Central memory CD8-positive, alpha-beta T cell (primary cell): ENCODE measurements around the gene NTN1.
"Not testable (repeated sequence)": the region's sequence is repeated elsewhere in the genome, so short reads cannot be mapped to it uniquely, and the experiment has no call there.

Experiments used
- ATAC-seq: fragments of 150-1000 bp; cut with Tn5 transposase; replicated peaks from 2 replicates; pipeline ENCODE4 v1.10.0; 2022; ENCODE audit warnings: mild to moderate bottlenecking, moderate FRiP score, moderate number of reproducible peaks; ENCODE audit not compliant: poor library complexity, severe bottlenecking; ENCODE audit errors: extremely low read depth
- DNase-seq, 2 donors: peaks; one replicate each; pipeline ENCODE4 v3.0.0; 2021; ENCODE audit warnings: low spot score in 2 of 2
- H3K27ac Mint-ChIP-seq: one replicate; pipeline ENCODE4 v1.8.0; 2022; ENCODE audit warnings: low read depth, mild to moderate bottlenecking, moderate library complexity, mixed read lengths
- H3K27me3 Mint-ChIP-seq: one replicate; pipeline ENCODE4 v1.8.0; 2022; ENCODE audit warnings: mixed read lengths
- H3K36me3 Mint-ChIP-seq: one replicate; pipeline ENCODE4 v1.8.0; 2022; ENCODE audit warnings: mild to moderate bottlenecking, moderate library complexity, mixed read lengths; ENCODE audit not compliant: insufficient read depth
- H3K4me1 Mint-ChIP-seq: one replicate; pipeline ENCODE4 v1.8.0; 2022; ENCODE audit warnings: mixed read lengths
- H3K4me3 Mint-ChIP-seq: one replicate; pipeline ENCODE4 v1.8.0; 2022; ENCODE audit warnings: mild to moderate bottlenecking, moderate library complexity, mixed read lengths
- H3K9me3 Mint-ChIP-seq: one replicate; pipeline ENCODE4 v1.8.0; 2022; ENCODE audit warnings: mixed read lengths

The NTN1 gene

DNA sequence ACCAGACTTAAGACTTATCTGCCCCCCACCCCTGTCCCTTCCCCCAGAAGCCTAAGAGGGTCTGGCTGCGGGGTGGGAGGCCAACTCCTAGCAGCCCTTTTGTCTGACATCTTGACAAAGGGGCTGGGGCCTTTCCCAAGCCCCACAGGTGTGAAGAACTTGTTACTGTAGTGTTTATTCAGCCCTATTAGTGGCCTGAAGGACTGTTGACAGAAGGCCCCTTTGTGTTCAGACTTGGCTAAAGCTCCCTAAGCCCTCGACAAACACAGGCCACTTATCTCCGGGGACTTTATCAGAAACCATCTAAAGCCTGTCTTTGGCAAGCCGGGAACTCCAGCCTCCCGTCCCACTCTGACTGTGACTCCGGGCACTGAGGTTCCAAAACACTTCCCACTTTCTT, 129.8 kb downstream of the NTN1 start:
- Mint-ChIP-seq H3K36me3 (no peaks in the 10 kb centered on the region), H3K4me3 (no peak overlapping the region), H3K27me3 (peaks cover 49% of the 10 kb centered on the region), H3K27ac (no peak overlapping the region), H3K9me3 (no peaks in the 10 kb centered on the region), H3K4me1 (no peaks in the 10 kb centered on the region)
- DNase-seq (no peak), ATAC-seq (no peak)

DNA sequence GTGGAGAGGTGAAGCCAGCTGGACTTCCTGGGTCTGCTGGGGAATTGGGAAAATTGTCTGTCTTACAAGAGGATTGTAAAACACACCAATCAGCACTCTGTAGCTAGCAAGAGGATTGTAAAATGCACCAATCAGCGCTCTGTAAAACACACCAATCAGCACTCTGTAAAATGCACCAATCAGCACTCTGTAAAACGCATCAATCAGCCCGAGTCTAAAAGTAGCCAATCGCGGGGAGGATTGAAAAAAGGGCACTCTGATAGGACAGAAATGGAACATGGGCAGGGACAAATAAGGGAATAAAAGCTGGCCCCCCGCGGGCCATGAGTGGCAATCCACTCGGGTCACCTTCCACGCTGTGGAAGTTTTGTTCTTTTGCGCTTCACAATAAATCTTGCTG, 130.4 kb downstream of the NTN1 start:
- H3K9me3 Mint-ChIP-seq, H3K27ac Mint-ChIP-seq, H3K36me3 Mint-ChIP-seq, H3K4me3 Mint-ChIP-seq, DNase-seq, ATAC-seq, H3K4me1 Mint-ChIP-seq: not testable (repeated sequence)
- H3K27me3 Mint-ChIP-seq: peaks cover 49% of the 10 kb centered on the region

DNA sequence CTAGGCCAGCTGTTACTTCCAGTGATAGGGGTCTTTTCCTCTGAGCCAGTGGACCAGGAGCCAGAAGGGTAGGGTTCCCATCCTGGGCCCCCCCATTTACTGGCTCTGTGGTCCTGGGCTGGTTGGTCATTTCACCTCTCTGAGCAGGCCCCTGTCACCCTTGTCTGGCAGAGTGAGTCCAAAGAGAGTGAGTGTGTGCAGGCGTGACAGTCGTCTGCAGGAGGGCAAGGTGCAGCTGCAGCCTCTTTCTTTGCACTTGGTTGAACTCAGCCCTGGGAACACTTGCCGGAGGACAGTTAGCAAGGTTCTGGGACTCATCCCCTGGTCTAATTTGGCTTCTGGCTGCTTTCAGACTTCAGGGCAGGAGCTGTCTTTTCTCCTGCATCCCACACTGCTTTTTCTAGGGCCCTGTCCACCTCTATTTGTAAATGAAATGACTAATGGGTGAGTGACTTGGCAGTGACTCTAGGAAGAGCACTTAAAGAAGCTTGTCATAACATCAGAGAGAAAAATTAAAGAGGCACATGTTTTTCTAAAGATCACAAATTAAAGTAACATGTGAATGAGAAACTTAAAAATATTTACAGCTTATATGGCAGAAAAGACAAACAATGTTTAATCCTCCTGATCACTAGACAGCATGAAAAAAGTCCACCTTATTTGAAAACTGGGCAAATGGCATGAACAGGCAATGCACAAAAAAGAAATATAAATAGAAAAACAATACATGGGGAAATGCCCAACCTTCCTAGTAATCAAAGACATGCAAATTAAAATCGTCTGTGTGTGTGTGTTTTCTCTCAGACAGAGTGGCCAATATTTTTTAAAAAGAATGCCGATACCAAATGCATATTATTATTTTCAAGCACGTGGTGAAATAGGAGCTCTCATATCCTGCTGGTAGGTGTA, 137.5 kb downstream of the NTN1 start:
- Mint-ChIP-seq H3K4me3 (no peak overlapping the region), H3K4me1 (no peaks in the 10 kb centered on the region), H3K27me3 (peaks cover 37% of the 10 kb centered on the region), H3K9me3 (no peaks in the 10 kb centered on the region), H3K27ac (no peak overlapping the region), H3K36me3 (no peaks in the 10 kb centered on the region)
- ATAC-seq (no peak), DNase-seq (no peak)

DNA sequence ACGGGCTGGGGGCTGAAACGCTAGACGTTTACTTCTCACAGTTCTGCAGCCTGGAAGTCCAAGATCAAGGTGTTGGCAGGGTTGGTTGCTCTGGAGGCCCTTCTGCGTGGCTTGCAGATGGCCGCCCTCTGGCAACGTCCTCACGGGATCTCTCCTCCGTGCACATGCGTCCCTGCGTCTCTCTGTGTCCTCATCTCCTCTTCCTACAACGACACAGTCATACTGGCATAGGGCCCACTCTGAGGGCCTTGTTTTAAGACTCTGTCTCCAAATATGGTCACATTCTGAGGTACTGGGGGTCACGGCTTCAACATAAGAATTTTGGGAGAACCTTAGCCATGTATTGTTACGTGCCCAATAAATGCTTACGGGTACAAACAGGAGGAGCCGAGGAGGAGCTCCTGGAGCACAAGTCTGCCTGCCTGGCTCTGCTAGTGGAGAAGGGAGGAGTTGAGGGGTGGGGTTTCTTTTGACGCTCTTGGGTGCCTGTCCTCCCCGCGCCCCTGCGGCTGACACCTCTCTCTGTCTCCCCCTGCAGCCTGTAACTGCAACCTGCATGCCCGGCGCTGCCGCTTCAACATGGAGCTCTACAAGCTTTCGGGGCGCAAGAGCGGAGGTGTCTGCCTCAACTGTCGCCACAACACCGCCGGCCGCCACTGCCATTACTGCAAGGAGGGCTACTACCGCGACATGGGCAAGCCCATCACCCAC, 141.1 kb downstream of the NTN1 start:
- ATAC-seq (no peak), DNase-seq (no peak)
- no peaks in the 10 kb centered on the region for H3K9me3 Mint-ChIP-seq
- no peaks in the 10 kb centered on the region for H3K4me1 Mint-ChIP-seq
- H3K27me3 Mint-ChIP-seq: peaks cover 37% of the 10 kb centered on the region
- no peak overlapping the region for H3K4me3 Mint-ChIP-seq
- H3K36me3 Mint-ChIP-seq: no peaks in the 10 kb centered on the region
- H3K27ac Mint-ChIP-seq: no peak overlapping the region

DNA sequence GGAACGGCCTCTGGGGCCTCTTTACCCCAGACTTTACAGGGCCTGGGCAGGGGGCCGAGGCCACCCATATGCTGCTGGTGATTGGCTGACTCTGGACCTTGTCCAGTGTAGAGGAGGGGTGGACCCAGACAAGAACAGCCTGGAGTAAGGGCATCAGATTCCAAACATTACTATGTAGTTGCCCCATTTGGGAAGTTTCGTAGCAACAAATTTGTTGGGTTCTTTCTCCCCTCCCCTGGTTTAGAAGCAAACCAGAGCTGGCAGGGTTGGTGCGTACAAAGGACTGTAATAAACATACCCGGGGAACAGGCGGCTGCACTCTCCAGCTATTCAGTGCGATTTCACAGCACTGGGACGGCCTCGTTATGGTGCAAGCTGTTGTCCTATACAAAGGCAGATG, 145.5 kb downstream of the NTN1 start:
- H3K36me3 Mint-ChIP-seq: no peaks in the 10 kb centered on the region
- no peaks in the 10 kb centered on the region for H3K4me1 Mint-ChIP-seq
- no peaks in the 10 kb centered on the region for H3K9me3 Mint-ChIP-seq
- DNase-seq (no peak), ATAC-seq (no peak)
- no peak overlapping the region for H3K4me3 Mint-ChIP-seq
- H3K27me3 Mint-ChIP-seq: peaks cover 53% of the 10 kb centered on the region
- H3K27ac Mint-ChIP-seq: no peak overlapping the region

DNA sequence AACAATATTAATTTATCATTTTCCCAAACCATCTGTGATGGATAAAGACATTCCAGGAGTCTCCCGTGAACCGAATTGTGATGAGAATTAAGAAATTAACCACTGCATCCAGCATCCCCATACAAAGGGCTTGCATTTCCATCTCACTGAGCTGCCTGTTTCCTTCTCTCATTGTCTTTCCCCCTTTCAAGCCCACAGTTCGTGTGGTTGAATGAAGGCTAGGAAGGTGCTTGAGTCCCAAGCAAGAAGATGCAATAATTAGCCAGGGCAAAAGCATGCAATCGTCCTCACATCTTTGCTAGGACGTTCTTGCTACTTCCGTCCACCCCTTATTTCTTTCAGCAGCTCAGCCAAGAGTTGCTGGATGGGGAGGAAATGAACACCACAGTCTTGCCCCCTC, 146.1 kb downstream of the NTN1 start:
- no peak overlapping the region for H3K4me3 Mint-ChIP-seq
- H3K36me3 Mint-ChIP-seq: no peaks in the 10 kb centered on the region
- H3K27me3 Mint-ChIP-seq: peaks cover 47% of the 10 kb centered on the region
- DNase-seq: no peak
- no peak for ATAC-seq
- H3K27ac Mint-ChIP-seq: no peak overlapping the region
- no peaks in the 10 kb centered on the region for H3K9me3 Mint-ChIP-seq
- H3K4me1 Mint-ChIP-seq: no peaks in the 10 kb centered on the region

DNA sequence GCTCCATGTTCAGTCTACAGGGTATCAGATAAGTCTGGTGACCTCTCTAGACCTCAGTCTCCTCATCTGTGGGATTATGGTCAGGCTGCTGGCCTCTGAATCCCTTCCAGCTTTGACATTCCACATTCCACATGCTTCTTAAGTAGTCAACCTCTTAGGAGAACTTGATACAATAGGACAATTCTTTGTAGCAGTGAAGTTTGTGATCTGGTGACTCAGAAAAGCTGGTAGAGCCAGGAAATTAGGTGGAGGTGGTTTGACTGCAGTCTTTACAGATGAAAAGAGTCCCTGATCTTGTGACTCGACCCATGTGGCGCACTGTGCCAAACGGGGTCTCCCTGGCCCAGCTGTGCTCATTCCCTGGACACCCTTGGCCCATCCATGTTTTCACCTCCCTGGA, 147.8 kb downstream of the NTN1 start:
- ATAC-seq: no peak
- H3K9me3 Mint-ChIP-seq: no peaks in the 10 kb centered on the region
- no peak for DNase-seq
- no peaks in the 10 kb centered on the region for H3K36me3 Mint-ChIP-seq
- no peaks in the 10 kb centered on the region for H3K4me1 Mint-ChIP-seq
- H3K27ac Mint-ChIP-seq: no peak overlapping the region
- no peak overlapping the region for H3K4me3 Mint-ChIP-seq
- peaks cover 43% of the 10 kb centered on the region for H3K27me3 Mint-ChIP-seq

DNA sequence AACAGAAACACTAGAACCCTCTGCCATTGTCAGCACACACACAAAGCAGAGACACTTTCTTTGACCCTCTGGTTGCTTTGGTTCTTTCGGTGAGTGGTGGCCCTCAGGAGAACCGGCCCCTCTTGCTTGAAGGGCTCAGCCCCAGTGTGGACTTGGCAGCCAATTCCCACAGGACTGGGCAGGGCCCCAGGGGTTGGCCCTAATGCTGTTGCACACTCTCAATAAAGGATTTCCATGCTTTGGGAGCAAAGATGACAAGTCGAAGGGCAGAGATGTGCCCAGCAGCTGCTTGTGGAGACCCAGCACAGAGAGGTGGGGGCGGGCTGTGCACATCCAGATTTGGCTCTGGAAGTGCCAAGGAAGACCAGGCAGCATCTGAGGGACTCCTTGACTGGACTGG, 149.0 kb downstream of the NTN1 start:
- Mint-ChIP-seq H3K27me3 (peaks cover 43% of the 10 kb centered on the region), H3K36me3 (no peaks in the 10 kb centered on the region)

DNA sequence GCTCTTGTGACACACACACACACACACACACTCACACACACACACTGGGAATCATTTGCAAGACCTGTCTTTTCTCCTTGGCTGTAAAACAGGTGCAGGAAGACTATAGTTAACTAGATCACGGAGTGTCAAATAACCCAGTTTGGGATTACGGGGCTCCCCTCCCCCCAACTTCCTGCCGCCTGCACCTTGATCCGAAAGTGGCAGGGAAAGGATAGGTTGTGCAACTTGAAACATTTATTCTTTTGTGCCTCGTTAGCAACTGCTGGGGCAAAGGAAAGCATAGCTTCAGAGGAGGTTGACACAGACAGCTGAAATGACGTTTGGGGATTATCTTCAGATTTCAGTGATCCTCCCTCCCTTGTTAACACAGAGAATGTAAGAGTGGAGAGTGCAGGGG, 149.5 kb downstream of the NTN1 start:
- Mint-ChIP-seq H3K36me3 (no peaks in the 10 kb centered on the region), H3K4me3 (no peak overlapping the region), H3K27me3 (peaks cover 43% of the 10 kb centered on the region), H3K4me1 (no peaks in the 10 kb centered on the region), H3K27ac (no peak overlapping the region), H3K9me3 (no peaks in the 10 kb centered on the region)
- ATAC-seq (no peak), DNase-seq (no peak)

More for the DNA sequence above, 149.0 kb downstream of the NTN1 start:
- Mint-ChIP-seq H3K4me3 (no peak overlapping the region), H3K27ac (no peak overlapping the region), H3K4me1 (no peaks in the 10 kb centered on the region), H3K9me3 (no peaks in the 10 kb centered on the region)
- DNase-seq (no peak), ATAC-seq (no peak)

DNA sequence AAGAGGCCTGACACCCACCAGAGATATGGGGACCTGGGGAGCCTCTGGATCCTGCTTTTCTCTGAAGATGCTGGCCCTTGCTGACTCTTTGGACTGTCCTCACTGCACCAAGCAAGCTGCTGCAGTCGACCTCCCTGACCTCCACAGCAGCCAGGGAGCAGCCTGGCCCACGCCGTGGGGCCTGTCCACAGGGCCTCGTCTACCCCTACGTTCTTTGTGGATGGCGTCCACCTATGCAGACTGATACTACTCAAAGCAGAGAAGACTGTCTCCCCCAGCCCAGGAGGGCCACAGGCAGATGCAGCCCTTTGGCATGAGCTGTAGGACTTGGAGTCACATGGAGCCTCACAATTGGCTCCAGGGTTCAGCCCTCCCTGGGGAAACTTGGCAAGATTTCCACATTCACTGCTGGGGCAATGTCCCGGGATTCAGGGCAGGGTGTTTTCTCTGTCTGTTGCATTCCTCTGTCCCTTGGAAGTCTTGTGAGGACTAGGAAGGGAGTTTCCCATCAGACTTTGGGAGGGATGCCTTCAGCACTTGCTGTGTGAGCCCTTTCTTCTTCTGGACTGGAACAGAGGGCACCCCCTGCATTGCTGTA, 152.2 kb downstream of the NTN1 start:
- no peaks in the 10 kb centered on the region for H3K4me1 Mint-ChIP-seq
- no peaks in the 10 kb centered on the region for H3K9me3 Mint-ChIP-seq
- DNase-seq (no peak), ATAC-seq (no peak)
- no peak overlapping the region for H3K27ac Mint-ChIP-seq
- peaks cover 32% of the 10 kb centered on the region for H3K27me3 Mint-ChIP-seq
- no peak overlapping the region for H3K4me3 Mint-ChIP-seq
- H3K36me3 Mint-ChIP-seq: no peaks in the 10 kb centered on the region

DNA sequence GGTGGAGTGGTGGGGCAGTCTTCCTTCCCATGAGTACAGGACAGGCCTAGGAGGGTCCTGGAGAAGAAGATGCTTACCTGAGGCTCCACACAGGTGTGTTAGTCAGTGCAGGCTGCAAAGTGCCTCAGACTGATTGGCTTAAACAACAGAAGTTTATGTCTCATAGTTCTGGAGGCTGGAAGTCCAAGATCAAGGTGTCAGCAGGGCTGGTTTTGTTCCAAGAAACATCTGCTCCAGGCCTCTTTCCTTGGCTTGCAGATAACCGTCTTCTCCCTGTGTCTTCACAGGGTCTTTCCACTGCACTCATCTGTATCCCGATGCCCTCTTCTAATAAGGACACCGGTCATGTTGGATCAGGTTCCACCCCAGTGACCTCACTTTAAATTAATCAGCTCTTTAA, 153.0 kb downstream of the NTN1 start:
- H3K27me3 Mint-ChIP-seq: peaks cover 24% of the 10 kb centered on the region
- DNase-seq (no peak), ATAC-seq (no peak)
- no peak overlapping the region for H3K4me3 Mint-ChIP-seq
- no peaks in the 10 kb centered on the region for H3K36me3 Mint-ChIP-seq
- H3K27ac Mint-ChIP-seq: no peak overlapping the region
- no peaks in the 10 kb centered on the region for H3K9me3 Mint-ChIP-seq
- H3K4me1 Mint-ChIP-seq: no peaks in the 10 kb centered on the region

DNA sequence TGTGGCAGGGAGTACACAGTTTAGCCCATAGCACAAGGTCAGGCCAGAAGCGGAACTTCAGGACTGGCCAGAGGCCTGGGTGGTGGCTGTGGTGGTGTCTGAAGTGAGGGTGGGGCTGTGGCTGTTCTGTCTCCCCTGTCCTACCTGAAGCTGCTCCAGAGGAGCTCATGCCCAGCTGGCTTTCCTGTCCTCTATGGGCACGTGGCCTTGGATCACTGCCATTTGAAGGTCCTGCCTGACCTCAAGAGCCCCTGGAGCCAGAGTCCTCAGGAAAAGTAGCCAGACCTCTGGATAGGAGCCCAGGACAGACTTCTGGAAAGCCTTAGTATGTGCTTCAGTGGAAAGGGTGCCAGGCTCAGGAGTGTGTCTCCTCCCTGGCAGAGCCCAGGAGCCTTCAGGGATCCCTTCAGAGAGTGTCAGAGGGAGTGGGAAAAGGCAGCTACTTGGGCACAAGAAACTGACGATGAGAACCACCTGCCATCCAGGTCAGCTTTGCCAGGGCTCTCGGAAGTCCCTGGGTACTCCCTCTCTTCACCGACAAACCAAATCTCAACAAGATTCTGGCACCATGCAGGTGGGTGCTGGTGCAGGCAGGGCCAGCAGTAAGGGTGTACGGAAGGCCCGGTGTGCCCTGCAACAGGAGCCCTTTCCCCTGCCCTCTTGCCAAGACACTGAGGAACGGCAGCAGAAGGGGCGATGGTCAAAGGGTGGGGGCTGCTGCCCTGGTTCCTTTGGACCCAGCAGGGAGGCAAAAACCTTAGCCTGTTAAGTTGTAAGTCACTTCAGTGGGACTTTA, 153.7 kb downstream of the NTN1 start:
- Mint-ChIP-seq H3K27ac (no peak overlapping the region), H3K4me1 (no peaks in the 10 kb centered on the region), H3K36me3 (no peaks in the 10 kb centered on the region), H3K9me3 (no peaks in the 10 kb centered on the region), H3K4me3 (no peak overlapping the region), H3K27me3 (peaks cover 17% of the 10 kb centered on the region)
- ATAC-seq (no peak), DNase-seq (no peak)
